Activated naive CD4-positive, alpha-beta T cell treated with anti-CD3 and anti-CD28 coated beads, Interleukin-2, amount 50 U/mL, for 72 hours (primary cell): ENCODE results near the gene PDE6D. TPM values are rescaled to one million over a fixed set of nuclear protein-coding genes. Genes with fewer than 3 reads are reported as not detected.
"Not testable (repeated sequence)": the region's sequence is repeated elsewhere in the genome, so short reads cannot be mapped to it uniquely, and the experiment has no call there.

ENCODE experiments used
- ATAC-seq, 2 donors: fragments of 150-1000 bp; cut with Tn5 transposase; 2 replicates each; pipeline ENCODE4 v1.10.0; 2021; ENCODE audit warnings: mild to moderate bottlenecking in 2 of 2, moderate library complexity in 2 of 2
- DNase-seq, 2 donors: peaks; one replicate each; pipeline ENCODE4 v3.0.0; 2021 to 2022; ENCODE audit warnings: low spot score in 2 of 2
- H3K27ac Mint-ChIP-seq, 2 donors: one replicate each; pipeline ENCODE4 v1.8.0; 2022; ENCODE audit warnings: mild to moderate bottlenecking in 2 of 2, mixed read lengths in 2 of 2
- H3K36me3 Mint-ChIP-seq, 2 donors: one replicate each; pipeline ENCODE4 v1.8.0; 2022; ENCODE audit warnings: mixed read lengths in 2 of 2
- H3K9me3 Mint-ChIP-seq, 2 donors: one replicate each; pipeline ENCODE4 v1.8.0; 2022; ENCODE audit warnings: mixed read lengths in 2 of 2
- total RNA-seq, 2 donors: library from RNA; stranded (reverse); gene quantifications; one replicate each; pipeline ENCODE4 v1.2.3, GENCODE V29; 2022

PDE6D gene
- total RNA-seq, 2 donors from 2014 or later, result 25.4 to 26.3 TPM

GRCh38 chr2:231785413-231785812, 4.3 kb upstream of the PDE6D start:
- no peak for DNase-seq
- ATAC-seq, result no peak
- H3K27ac Mint-ChIP-seq, result peak overlapping the region in 1 of 2 donors; percentile 82
- peaks cover 12 to 13% of the 10 kb centered on the region in 2 donors for H3K36me3 Mint-ChIP-seq
- no peaks in the 10 kb centered on the region for H3K9me3 Mint-ChIP-seq

- peak overlapping the region; percentile 90 to 97 for H3K27ac Mint-ChIP-seq
- no peaks in the 10 kb centered on the region for H3K9me3 Mint-ChIP-seq
- DNase-seq (peak in 1 of 2 donors; percentile 27), ATAC-seq (peak in 1 of 2 donors; percentile 25)
- H3K36me3 Mint-ChIP-seq, result peaks cover 11 to 12% of the 10 kb centered on the region in 2 donors
Observed at GRCh38 chr2:231781798-231782726, 980 bp upstream of the PDE6D start.

- peaks cover 6 to 12% of the 10 kb centered on the region in 2 donors for H3K36me3 Mint-ChIP-seq
- no peak for ATAC-seq
- peak overlapping the region; percentile 44 to 90 for H3K27ac Mint-ChIP-seq
- H3K9me3 Mint-ChIP-seq, result no peaks in the 10 kb centered on the region
- DNase-seq, result peak; percentile 17 to 55
Observed at GRCh38 chr2:231780123-231780908, 766 bp downstream of the PDE6D start.

GRCh38 chr2:231769170-231770136, 11.6 kb downstream of the PDE6D start:
- no peaks in the 10 kb centered on the region for H3K9me3 Mint-ChIP-seq
- no peak overlapping the region for H3K27ac Mint-ChIP-seq
- peak in 1 of 2 donors; percentile 56 for ATAC-seq
- no peak for DNase-seq
- H3K36me3 Mint-ChIP-seq, result no peaks in the 10 kb centered on the region

- peak in 1 of 2 donors; percentile 68 for ATAC-seq
- H3K27ac Mint-ChIP-seq, result peak overlapping the region; percentile 16
Observed at GRCh38 chr2:231765496-231765929, 15.6 kb downstream of the PDE6D start.

GRCh38 chr2:231764760-231765159, 16.3 kb downstream of the PDE6D start:
- Mint-ChIP-seq H3K36me3 (no peaks in the 10 kb centered on the region), H3K9me3 (no peaks in the 10 kb centered on the region), H3K27ac (no peak overlapping the region)
- no peak for ATAC-seq
- DNase-seq, result no peak

More at GRCh38 chr2:231765496-231765929, 15.6 kb downstream of the PDE6D start:
- H3K36me3 Mint-ChIP-seq, result no peaks in the 10 kb centered on the region
- DNase-seq, result no peak
- H3K9me3 Mint-ChIP-seq, result no peaks in the 10 kb centered on the region

GRCh38 chr2:231764124-231764523, 17.0 kb downstream of the PDE6D start:
- H3K9me3 Mint-ChIP-seq, result no peaks in the 10 kb centered on the region
- no peak for ATAC-seq
- H3K36me3 Mint-ChIP-seq, result no peaks in the 10 kb centered on the region
- no peak overlapping the region for H3K27ac Mint-ChIP-seq
- DNase-seq, result no peak

- Mint-ChIP-seq H3K27ac (no peak overlapping the region), H3K36me3 (no peaks in the 10 kb centered on the region)
- no peak for DNase-seq
Observed at GRCh38 chr2:231761735-231762134, 19.3 kb downstream of the PDE6D start.

GRCh38 chr2:231752061-231752460, 29.0 kb downstream of the PDE6D start:
- Mint-ChIP-seq H3K9me3 (no peaks in the 10 kb centered on the region), H3K36me3 (no peaks in the 10 kb centered on the region), H3K27ac (no peak overlapping the region)
- DNase-seq (no peak), ATAC-seq (no peak)

More at GRCh38 chr2:231761735-231762134, 19.3 kb downstream of the PDE6D start:
- no peak for ATAC-seq
- H3K9me3 Mint-ChIP-seq, result no peaks in the 10 kb centered on the region

- no peak for ATAC-seq
- H3K9me3 Mint-ChIP-seq, result no peaks in the 10 kb centered on the region
- DNase-seq, result no peak
- no peaks in the 10 kb centered on the region for H3K36me3 Mint-ChIP-seq
- no peak overlapping the region for H3K27ac Mint-ChIP-seq
Observed at GRCh38 chr2:231751042-231751815, 29.9 kb downstream of the PDE6D start.

- not testable (repeated sequence) for ATAC-seq, H3K36me3 Mint-ChIP-seq, DNase-seq, H3K27ac Mint-ChIP-seq, H3K9me3 Mint-ChIP-seq
Observed at GRCh38 chr2:231749016-231749415, 32.1 kb downstream of the PDE6D start.

GRCh38 chr2:231748153-231748896, 32.8 kb downstream of the PDE6D start:
- not testable (repeated sequence) for H3K36me3 Mint-ChIP-seq, H3K27ac Mint-ChIP-seq, ATAC-seq, H3K9me3 Mint-ChIP-seq, DNase-seq

- no peak for ATAC-seq
- no peak overlapping the region for H3K27ac Mint-ChIP-seq
- no peaks in the 10 kb centered on the region for H3K9me3 Mint-ChIP-seq
- H3K36me3 Mint-ChIP-seq, result no peaks in the 10 kb centered on the region
- no peak for DNase-seq
Observed at GRCh38 chr2:231745303-231746038, 35.6 kb downstream of the PDE6D start.

GRCh38 chr2:231743376-231744116, 37.5 kb downstream of the PDE6D start:
- Mint-ChIP-seq H3K36me3 (no peaks in the 10 kb centered on the region), H3K9me3 (no peaks in the 10 kb centered on the region), H3K27ac (no peak overlapping the region)
- ATAC-seq (no peak), DNase-seq (no peak)
